Measurements from ENCODE around the gene LDLRAD4. TPM values are rescaled to one million over a fixed set of nuclear protein-coding genes. Genes with fewer than 3 reads are reported as not detected.

LDLRAD4 gene
- polyA plus RNA-seq, 4 donors, result 2.7 to 17.6 (median 7.0) TPM

GRCh38 chr18:13649397-13650390 is 431.1 kb downstream of the LDLRAD4 start:
- Histone ChIP-seq H3K4me3 (ENCODE audit: low read depth in 1 of 3, low read length in 3 of 3) (no peak overlapping the region), H3K4me1 (ENCODE audit: control insufficient read depth in 3 of 3, insufficient read depth in 2 of 3, low read depth in 1 of 3, low read length in 2 of 3) (no peaks in the 10 kb centered on the region), H3K27me3 (ENCODE audit: control insufficient read depth in 3 of 3, insufficient read depth in 3 of 3, low read length in 3 of 3) (no peaks in the 10 kb centered on the region), H3K9me3 (ENCODE audit: control insufficient read depth in 2 of 2, insufficient read depth in 1 of 2, low read depth in 1 of 2, low read length in 1 of 2) (no peaks in the 10 kb centered on the region), H3K36me3 (ENCODE audit: control insufficient read depth in 3 of 3, insufficient read depth in 2 of 3, low read depth in 1 of 3, low read length in 3 of 3) (peaks cover 0 to 5% (median 4%) of the 10 kb centered on the region in 3 donors), H3K27ac (ENCODE audit: low read depth in 1 of 3, low read length in 2 of 3) (no peak overlapping the region)
- DNase-seq (no peak), FAIRE-seq (no peak)
- WGBS, 3 donors, result 83 to 92% (median 90%) methylated on average over 23 of the region's 23 CpGs

DNA sequence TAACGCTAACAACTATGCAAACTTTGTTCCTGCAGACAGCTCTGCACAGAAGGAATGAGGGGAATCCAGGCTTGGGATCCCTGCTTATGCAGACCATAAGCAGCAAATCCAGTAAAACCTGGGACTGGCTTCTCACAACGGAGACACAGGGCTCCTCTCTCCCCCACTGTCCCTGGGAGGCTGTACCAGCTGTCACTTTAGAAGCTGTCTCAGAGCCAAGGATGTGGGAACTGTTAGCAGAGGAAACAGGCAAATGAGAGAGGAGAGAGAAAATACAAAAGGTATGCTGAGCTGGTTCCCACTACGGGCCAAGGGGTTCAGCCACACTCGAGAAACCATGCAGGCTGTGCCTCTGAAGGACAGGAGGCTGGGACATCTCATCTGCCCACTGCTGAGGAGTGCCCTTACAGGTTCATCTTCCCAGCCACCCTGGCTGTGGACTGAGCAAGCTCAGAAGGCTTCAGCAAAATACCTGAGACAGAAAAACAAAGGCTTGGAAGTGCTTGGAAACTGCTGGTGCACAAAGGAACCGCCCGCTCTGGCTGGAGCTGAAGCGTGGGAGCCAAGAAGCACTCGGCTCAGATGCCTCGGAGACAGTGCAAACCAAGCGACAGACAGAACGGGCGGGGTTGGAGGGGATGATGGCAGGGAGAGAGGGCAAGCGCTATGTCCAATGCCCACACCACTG is 435.3 kb downstream of the LDLRAD4 start:
- H3K36me3 ChIP-seq (ENCODE audit: control insufficient read depth in 3 of 3, insufficient read depth in 2 of 3, low read depth in 1 of 3, low read length in 3 of 3), result no peaks in the 10 kb centered on the region
- H3K4me1 ChIP-seq (ENCODE audit: control insufficient read depth in 3 of 3, insufficient read depth in 2 of 3, low read depth in 1 of 3, low read length in 2 of 3), result no peaks in the 10 kb centered on the region
- DNase-seq (no peak), FAIRE-seq (no peak)
- peaks cover 0 to 3% (median 0%) of the 10 kb centered on the region in 3 donors for H3K27me3 ChIP-seq (ENCODE audit: control insufficient read depth in 3 of 3, insufficient read depth in 3 of 3, low read length in 3 of 3)
- no peak overlapping the region for H3K4me3 ChIP-seq (ENCODE audit: low read depth in 1 of 3, low read length in 3 of 3)
- 67 to 73% (median 73%) methylated on average over 13 of the region's 13 CpGs for WGBS, 3 donors
- H3K9me3 ChIP-seq (ENCODE audit: control insufficient read depth in 2 of 2, insufficient read depth in 1 of 2, low read depth in 1 of 2, low read length in 1 of 2), result no peaks in the 10 kb centered on the region
- H3K27ac ChIP-seq (ENCODE audit: low read depth in 1 of 3, low read length in 2 of 3), result no peak overlapping the region

- 59 to 70% (median 65%) methylated on average over 7 of the region's 7 CpGs for WGBS, 3 donors
- no peak overlapping the region for H3K4me3 ChIP-seq (ENCODE audit: low read depth in 1 of 3, low read length in 3 of 3)
- H3K4me1 ChIP-seq (ENCODE audit: control insufficient read depth in 3 of 3, insufficient read depth in 2 of 3, low read depth in 1 of 3, low read length in 2 of 3), result no peaks in the 10 kb centered on the region
- H3K36me3 ChIP-seq (ENCODE audit: control insufficient read depth in 3 of 3, insufficient read depth in 2 of 3, low read depth in 1 of 3, low read length in 3 of 3), result no peaks in the 10 kb centered on the region
- FAIRE-seq (no peak), DNase-seq (no peak)
- no peak overlapping the region for H3K27ac ChIP-seq (ENCODE audit: low read depth in 1 of 3, low read length in 2 of 3)
- peaks cover 0 to 3% (median 0%) of the 10 kb centered on the region in 3 donors for H3K27me3 ChIP-seq (ENCODE audit: control insufficient read depth in 3 of 3, insufficient read depth in 3 of 3, low read length in 3 of 3)
- no peaks in the 10 kb centered on the region for H3K9me3 ChIP-seq (ENCODE audit: control insufficient read depth in 2 of 2, insufficient read depth in 1 of 2, low read depth in 1 of 2, low read length in 1 of 2)
Measured at GRCh38 chr18:13657974-13658373, 439.4 kb downstream of the LDLRAD4 start.

DNA sequence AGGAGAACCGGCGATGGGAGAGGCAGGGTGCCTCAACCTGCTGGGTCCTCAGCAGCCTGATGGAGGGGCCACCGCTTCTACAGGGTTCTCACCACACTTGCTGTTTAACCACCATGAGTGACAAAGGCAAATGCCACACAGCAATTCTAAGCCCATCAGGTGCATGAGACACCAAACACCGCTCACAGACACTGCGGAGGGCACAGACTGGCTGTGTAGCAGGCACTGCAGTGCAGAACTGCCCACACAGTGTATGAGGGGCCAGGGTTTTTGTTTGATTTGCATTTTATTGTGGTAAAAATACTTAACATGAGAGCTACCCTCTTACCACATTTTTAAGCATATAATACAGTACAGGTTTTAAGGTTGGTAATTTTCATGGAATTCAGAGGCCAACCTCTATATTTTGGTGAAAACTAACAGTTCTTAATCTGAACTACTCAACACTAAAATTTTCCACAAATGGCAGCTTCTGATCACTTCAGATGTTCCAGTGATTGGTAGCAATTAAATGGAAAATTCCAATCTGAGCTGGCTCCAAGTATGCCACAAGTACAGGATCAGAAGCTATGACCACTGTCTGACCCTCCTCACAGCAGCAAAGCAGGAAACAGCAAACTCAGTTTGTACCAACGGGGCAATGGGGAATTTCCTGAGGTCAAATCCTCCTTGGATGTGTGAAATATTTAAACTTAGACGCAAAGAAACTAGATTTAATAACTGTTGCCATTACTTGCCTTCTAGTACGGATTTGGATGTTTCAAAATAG is 440.1 kb downstream of the LDLRAD4 start:
- Histone ChIP-seq H3K36me3 (ENCODE audit: control insufficient read depth in 3 of 3, insufficient read depth in 2 of 3, low read depth in 1 of 3, low read length in 3 of 3) (peaks cover 0 to 2% (median 0%) of the 10 kb centered on the region in 3 donors), H3K4me3 (ENCODE audit: low read depth in 1 of 3, low read length in 3 of 3) (no peak overlapping the region), H3K4me1 (ENCODE audit: control insufficient read depth in 3 of 3, insufficient read depth in 2 of 3, low read depth in 1 of 3, low read length in 2 of 3) (no peaks in the 10 kb centered on the region), H3K27ac (ENCODE audit: low read depth in 1 of 3, low read length in 2 of 3) (no peak overlapping the region), H3K9me3 (ENCODE audit: control insufficient read depth in 2 of 2, insufficient read depth in 1 of 2, low read depth in 1 of 2, low read length in 1 of 2) (no peaks in the 10 kb centered on the region), H3K27me3 (ENCODE audit: control insufficient read depth in 3 of 3, insufficient read depth in 3 of 3, low read length in 3 of 3) (peaks cover 0 to 3% (median 0%) of the 10 kb centered on the region in 3 donors)
- DNase-seq, result no peak
- 83 to 89% (median 84%) methylated on average over 8 of the region's 8 CpGs for WGBS, 3 donors
- no peak for FAIRE-seq

GRCh38 chr18:13660510-13660909 is 441.9 kb downstream of the LDLRAD4 start:
- no peaks in the 10 kb centered on the region for H3K27me3 ChIP-seq (ENCODE audit: control insufficient read depth in 3 of 3, insufficient read depth in 3 of 3, low read length in 3 of 3)
- DNase-seq (no peak), FAIRE-seq (no peak)
- H3K4me3 ChIP-seq (ENCODE audit: low read depth in 1 of 3, low read length in 3 of 3), result no peak overlapping the region
- WGBS, 3 donors, result 72 to 80% (median 72%) methylated on average over 5 of the region's 5 CpGs
- peaks cover 0 to 6% (median 0%) of the 10 kb centered on the region in 3 donors for H3K36me3 ChIP-seq (ENCODE audit: control insufficient read depth in 3 of 3, insufficient read depth in 2 of 3, low read depth in 1 of 3, low read length in 3 of 3)
- H3K27ac ChIP-seq (ENCODE audit: low read depth in 1 of 3, low read length in 2 of 3), result no peak overlapping the region
- no peaks in the 10 kb centered on the region for H3K4me1 ChIP-seq (ENCODE audit: control insufficient read depth in 3 of 3, insufficient read depth in 2 of 3, low read depth in 1 of 3, low read length in 2 of 3)
- no peaks in the 10 kb centered on the region for H3K9me3 ChIP-seq (ENCODE audit: control insufficient read depth in 2 of 2, insufficient read depth in 1 of 2, low read depth in 1 of 2, low read length in 1 of 2)

GRCh38 chr18:13661051-13661778 is 442.7 kb downstream of the LDLRAD4 start:
- Histone ChIP-seq H3K27ac (ENCODE audit: low read depth in 1 of 3, low read length in 2 of 3) (no peak overlapping the region), H3K27me3 (ENCODE audit: control insufficient read depth in 3 of 3, insufficient read depth in 3 of 3, low read length in 3 of 3) (no peaks in the 10 kb centered on the region), H3K9me3 (ENCODE audit: control insufficient read depth in 2 of 2, insufficient read depth in 1 of 2, low read depth in 1 of 2, low read length in 1 of 2) (no peaks in the 10 kb centered on the region), H3K4me1 (ENCODE audit: control insufficient read depth in 3 of 3, insufficient read depth in 2 of 3, low read depth in 1 of 3, low read length in 2 of 3) (no peaks in the 10 kb centered on the region), H3K4me3 (ENCODE audit: low read depth in 1 of 3, low read length in 3 of 3) (no peak overlapping the region), H3K36me3 (ENCODE audit: control insufficient read depth in 3 of 3, insufficient read depth in 2 of 3, low read depth in 1 of 3, low read length in 3 of 3) (peaks cover 0 to 6% (median 0%) of the 10 kb centered on the region in 3 donors)
- no peak for DNase-seq
- WGBS, 3 donors, result 84 to 86% (median 86%) methylated on average over 8 of the region's 8 CpGs
- FAIRE-seq, result no peak

DNA sequence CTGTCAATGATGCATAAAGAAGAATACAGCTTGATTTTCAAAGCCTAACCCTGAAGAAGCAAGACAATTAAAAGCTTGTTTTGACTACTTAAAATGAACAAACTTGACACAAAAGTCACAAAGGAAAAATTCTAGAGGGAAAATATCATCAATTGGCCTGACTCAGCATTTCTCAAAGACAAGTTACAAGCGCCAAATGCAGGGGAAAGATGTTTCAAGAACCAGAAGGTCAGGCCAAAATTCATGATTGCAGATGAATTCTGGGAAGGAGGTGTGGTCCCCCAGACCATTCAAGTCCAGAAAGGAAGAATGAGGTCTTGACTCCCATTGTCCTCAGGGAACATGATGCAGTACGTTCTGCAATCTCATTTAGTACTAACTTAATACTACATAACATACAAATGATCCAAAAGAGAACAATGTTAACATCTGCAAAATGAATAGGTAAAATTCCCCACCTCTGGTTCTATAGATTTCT is 443.3 kb downstream of the LDLRAD4 start:
- no peak for FAIRE-seq

More for the DNA sequence above, 443.3 kb downstream of the LDLRAD4 start:
- H3K36me3 ChIP-seq (ENCODE audit: control insufficient read depth in 3 of 3, insufficient read depth in 2 of 3, low read depth in 1 of 3, low read length in 3 of 3), result peaks cover 0 to 6% (median 0%) of the 10 kb centered on the region in 3 donors
- no peaks in the 10 kb centered on the region for H3K27me3 ChIP-seq (ENCODE audit: control insufficient read depth in 3 of 3, insufficient read depth in 3 of 3, low read length in 3 of 3)
- no peaks in the 10 kb centered on the region for H3K4me1 ChIP-seq (ENCODE audit: control insufficient read depth in 3 of 3, insufficient read depth in 2 of 3, low read depth in 1 of 3, low read length in 2 of 3)
- no peak overlapping the region for H3K27ac ChIP-seq (ENCODE audit: low read depth in 1 of 3, low read length in 2 of 3)
- no peaks in the 10 kb centered on the region for H3K9me3 ChIP-seq (ENCODE audit: control insufficient read depth in 2 of 2, insufficient read depth in 1 of 2, low read depth in 1 of 2, low read length in 1 of 2)
- WGBS, 3 donors, result 84 to 93% (median 90%) methylated on average over 2 of the region's 2 CpGs
- no peak overlapping the region for H3K4me3 ChIP-seq (ENCODE audit: low read depth in 1 of 3, low read length in 3 of 3)
- no peak for DNase-seq

Measured in small intestine (tissue), 7 donors.